IPS-18c (cell line): ENCODE data around the gene CCDC88A.
"Not testable (repeated sequence)": the region's sequence is repeated elsewhere in the genome, so short reads cannot be mapped to it uniquely, and the experiment has no call there.

ENCODE experiments used
- H3K4me3 ChIP-seq: 2 replicates; pipeline ENCODE4 v1.7.0; 2013; ENCODE audit warnings: low read depth, mild to moderate bottlenecking, low read length, moderate library complexity; ENCODE audit not compliant: insufficient read depth
- H3K9me3 ChIP-seq: one replicate; pipeline ENCODE4 v1.6.1; 2013; ENCODE audit warnings: mild to moderate bottlenecking, low read length, moderate library complexity; ENCODE audit not compliant: control insufficient read depth, insufficient read depth

Gene CCDC88A

GRCh38 chr2:55282110-55282917 lies 137.3 kb downstream of the CCDC88A start:
- Histone ChIP-seq H3K4me3 (peak overlapping the region; percentile 34; the same call in 1 of the 2 replicates), H3K9me3 (no peaks in the 10 kb centered on the region)

GRCh38 chr2:55280851-55281546 lies 138.7 kb downstream of the CCDC88A start:
- H3K9me3 ChIP-seq, H3K4me3 ChIP-seq: not testable (repeated sequence)

GRCh38 chr2:55279859-55280424 lies 139.7 kb downstream of the CCDC88A start:
- H3K4me3 ChIP-seq: peak overlapping the region; percentile 5; the same call in 1 of the 2 replicates

GRCh38 chr2:55279214-55279835 lies 140.3 kb downstream of the CCDC88A start:
- not testable (repeated sequence) for H3K4me3 ChIP-seq

More at GRCh38 chr2:55279859-55280424, 139.7 kb downstream of the CCDC88A start:
- not testable (repeated sequence) for H3K9me3 ChIP-seq

GRCh38 chr2:55277310-55277709 lies 142.3 kb downstream of the CCDC88A start:
- H3K9me3 ChIP-seq: no peaks in the 10 kb centered on the region
- no peak overlapping the region for H3K4me3 ChIP-seq

More at GRCh38 chr2:55279214-55279835, 140.3 kb downstream of the CCDC88A start:
- H3K9me3 ChIP-seq: not testable (repeated sequence)

GRCh38 chr2:55274346-55274745 lies 145.3 kb downstream of the CCDC88A start:
- not testable (repeated sequence) for H3K4me3 ChIP-seq, H3K9me3 ChIP-seq

GRCh38 chr2:55269645-55269990 lies 150.0 kb downstream of the CCDC88A start:
- H3K4me3 ChIP-seq: peak overlapping the region; percentile 99; the same call in 1 of the 2 replicates
- no peaks in the 10 kb centered on the region for H3K9me3 ChIP-seq

- Histone ChIP-seq H3K4me3 (peak within 1 kb of the TSS; percentile 99), H3K9me3 (no peaks in the 10 kb centered on the region)
Observed at GRCh38 chr2:55268907-55269644, 150.6 kb downstream of the CCDC88A start, which contains the start of gene MTIF2. Gene MTIF2 (minus strand): TSS chr2:55269231. CDS start chr2:55263858, 5,373 bp downstream.

GRCh38 chr2:55268288-55268906 lies 151.3 kb downstream of the CCDC88A start:
- Histone ChIP-seq H3K9me3 (no peaks in the 10 kb centered on the region), H3K4me3 (peak overlapping the region; percentile 99)

- not testable (repeated sequence) for H3K9me3 ChIP-seq, H3K4me3 ChIP-seq
Observed at GRCh38 chr2:55259586-55259985, 160.1 kb downstream of the CCDC88A start.

- Histone ChIP-seq H3K4me3 (no peak overlapping the region), H3K9me3 (no peaks in the 10 kb centered on the region)
Observed at GRCh38 chr2:55252832-55253231, 166.8 kb downstream of the CCDC88A start.

GRCh38 chr2:55247025-55247424 lies 172.6 kb downstream of the CCDC88A start:
- Histone ChIP-seq H3K9me3 (no peaks in the 10 kb centered on the region), H3K4me3 (no peak overlapping the region)

GRCh38 chr2:55245411-55245810 lies 174.2 kb downstream of the CCDC88A start:
- no peaks in the 10 kb centered on the region for H3K9me3 ChIP-seq
- H3K4me3 ChIP-seq: no peak overlapping the region

GRCh38 chr2:55242617-55243016 lies 177.0 kb downstream of the CCDC88A start:
- Histone ChIP-seq H3K4me3 (no peak overlapping the region), H3K9me3 (no peaks in the 10 kb centered on the region)

GRCh38 chr2:55241582-55241981 lies 178.1 kb downstream of the CCDC88A start:
- not testable (repeated sequence) for H3K9me3 ChIP-seq, H3K4me3 ChIP-seq

GRCh38 chr2:55239656-55240222 lies 179.9 kb downstream of the CCDC88A start:
- Histone ChIP-seq H3K9me3 (no peaks in the 10 kb centered on the region), H3K4me3 (no peak overlapping the region)
